ENCODE results near the gene B4GALT6.
A peak's percentile ranks its signal among the peaks of the same experiment; 100 is the strongest.
"Not testable (repeated sequence)": the region's sequence is repeated elsewhere in the genome, so short reads cannot be mapped to it uniquely, and the experiment has no call there.

B4GALT6 gene, protein sequence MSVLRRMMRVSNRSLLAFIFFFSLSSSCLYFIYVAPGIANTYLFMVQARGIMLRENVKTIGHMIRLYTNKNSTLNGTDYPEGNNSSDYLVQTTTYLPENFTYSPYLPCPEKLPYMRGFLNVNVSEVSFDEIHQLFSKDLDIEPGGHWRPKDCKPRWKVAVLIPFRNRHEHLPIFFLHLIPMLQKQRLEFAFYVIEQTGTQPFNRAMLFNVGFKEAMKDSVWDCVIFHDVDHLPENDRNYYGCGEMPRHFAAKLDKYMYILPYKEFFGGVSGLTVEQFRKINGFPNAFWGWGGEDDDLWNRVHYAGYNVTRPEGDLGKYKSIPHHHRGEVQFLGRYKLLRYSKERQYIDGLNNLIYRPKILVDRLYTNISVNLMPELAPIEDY

GRCh38 chr18:31684279-31685096, at the start of gene B4GALT6:
B4GALT6 (minus strand) TSS chr18:31684581; CDS start chr18:31684426, 155 bp downstream.
- DNase-seq (ENCODE audit: low read depth in 2 of 3, low spot score in 2 of 3), result peak in 1 of 3 experiments; percentile 6

- no peak for DNase-seq (ENCODE audit: low read depth in 2 of 3, low spot score in 2 of 3)
These were observed 47.2 kb upstream of the B4GALT6 start for GRCh38 chr18:31731628-31732027.

GRCh38 chr18:31729196-31729595, 44.8 kb upstream of the B4GALT6 start:
- DNase-seq (ENCODE audit: low read depth in 2 of 3, low spot score in 2 of 3), result not testable (repeated sequence)

- no peak for DNase-seq (ENCODE audit: low read depth in 2 of 3, low spot score in 2 of 3)
These were observed 39.8 kb upstream of the B4GALT6 start for GRCh38 chr18:31723990-31724711.

DNA sequence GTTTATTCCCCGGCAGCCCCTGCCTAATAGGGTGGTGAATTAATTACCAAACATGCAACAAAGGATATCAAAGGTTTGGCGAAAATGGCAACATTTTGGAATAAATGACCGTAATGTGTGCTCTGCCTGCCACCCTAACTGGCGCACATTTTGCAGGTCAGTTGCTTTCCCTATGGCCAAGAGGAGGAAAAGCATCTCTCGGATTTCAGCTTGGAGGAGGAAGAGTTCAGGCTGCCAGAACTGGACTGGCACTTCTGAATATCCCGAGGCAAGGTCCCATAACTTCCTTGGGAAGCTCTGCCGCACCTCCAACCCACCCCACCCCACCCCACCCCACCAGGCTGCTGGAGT, 39.2 kb upstream of the B4GALT6 start:
- no peak for DNase-seq (ENCODE audit: low read depth in 2 of 3, low spot score in 2 of 3)

GRCh38 chr18:31722369-31722957, 38.1 kb upstream of the B4GALT6 start:
- peak; percentile 39 to 64 (median 55) for DNase-seq (ENCODE audit: low read depth in 2 of 3, low spot score in 2 of 3)

GRCh38 chr18:31721601-31722000, 37.2 kb upstream of the B4GALT6 start:
- DNase-seq (ENCODE audit: low read depth in 2 of 3, low spot score in 2 of 3), result no peak

DNA sequence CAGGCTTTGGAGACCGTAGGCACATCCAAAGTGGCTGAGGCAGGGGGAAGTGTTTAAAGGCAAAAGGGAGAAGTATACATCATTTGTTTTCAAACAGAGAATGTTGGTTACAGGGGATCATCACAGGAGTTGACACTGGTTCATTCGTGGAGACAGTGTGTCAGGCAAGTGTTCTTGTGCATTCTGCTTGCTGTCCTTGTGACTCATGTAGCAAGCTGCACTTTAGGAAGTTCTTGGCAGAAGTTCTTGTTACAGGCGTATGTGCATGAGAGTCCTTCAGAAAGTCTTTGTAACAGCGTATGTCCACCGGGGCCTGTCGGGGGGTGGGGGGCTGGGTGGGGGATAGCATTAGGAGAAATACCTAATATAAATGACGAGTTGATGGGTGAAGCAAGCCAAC, 36.5 kb upstream of the B4GALT6 start:
- no peak for DNase-seq (ENCODE audit: low read depth in 2 of 3, low spot score in 2 of 3)

DNA sequence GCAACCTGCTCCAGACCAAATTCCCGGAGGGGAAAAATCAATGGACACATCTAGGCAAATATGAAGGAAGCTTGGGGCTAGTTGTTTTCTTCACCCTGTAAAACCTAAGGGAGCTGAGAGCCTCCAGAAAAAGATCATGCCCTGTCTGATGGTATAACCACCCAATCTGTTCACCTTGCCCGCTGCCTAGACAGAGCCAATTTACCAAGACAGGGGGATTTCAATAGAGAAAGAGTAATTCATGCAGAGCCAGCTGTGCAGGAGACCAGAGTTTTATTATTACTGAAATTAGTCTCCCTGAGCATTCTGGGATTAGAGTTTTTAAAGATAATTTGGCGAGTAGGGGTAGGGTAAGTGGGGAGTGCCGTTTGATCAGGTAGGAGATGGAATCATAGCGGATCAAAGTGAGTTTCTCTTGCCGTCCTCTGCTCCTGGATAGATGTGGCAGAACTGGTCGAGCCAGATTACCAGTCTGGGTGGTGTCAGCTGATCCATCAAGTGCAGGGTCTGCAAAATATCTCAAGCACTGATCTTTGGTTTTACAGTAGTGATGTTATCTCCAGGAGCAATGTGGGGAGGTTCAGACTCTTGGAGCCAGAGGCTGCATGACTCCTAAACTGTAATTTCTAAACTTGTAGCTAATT, 35.1 kb upstream of the B4GALT6 start:
- DNase-seq (ENCODE audit: low read depth in 2 of 3, low spot score in 2 of 3), result no peak

DNA sequence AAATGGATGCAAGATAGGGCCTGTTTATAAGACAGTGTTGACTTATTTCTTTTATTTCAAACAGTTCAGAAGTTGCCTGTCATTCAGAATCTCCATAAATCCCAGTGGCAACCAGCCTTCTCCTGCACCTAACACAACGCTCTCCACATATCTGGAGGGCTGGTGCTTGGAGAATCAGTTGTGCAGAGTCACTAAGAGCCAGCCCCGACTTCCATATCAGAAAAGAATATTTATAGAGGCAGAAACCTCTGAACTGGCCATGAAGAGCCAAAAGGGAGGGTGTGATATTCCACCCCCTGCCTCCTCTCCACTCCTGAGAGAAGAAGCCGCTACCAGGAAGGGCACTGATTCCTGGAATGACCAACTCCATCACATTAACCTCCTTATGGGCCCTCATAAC, 34.0 kb upstream of the B4GALT6 start:
- no peak for DNase-seq (ENCODE audit: low read depth in 2 of 3, low spot score in 2 of 3)

- DNase-seq (ENCODE audit: low read depth in 2 of 3, low spot score in 2 of 3), result no peak
These were observed 32.0 kb upstream of the B4GALT6 start for GRCh38 chr18:31716362-31716761.

DNA sequence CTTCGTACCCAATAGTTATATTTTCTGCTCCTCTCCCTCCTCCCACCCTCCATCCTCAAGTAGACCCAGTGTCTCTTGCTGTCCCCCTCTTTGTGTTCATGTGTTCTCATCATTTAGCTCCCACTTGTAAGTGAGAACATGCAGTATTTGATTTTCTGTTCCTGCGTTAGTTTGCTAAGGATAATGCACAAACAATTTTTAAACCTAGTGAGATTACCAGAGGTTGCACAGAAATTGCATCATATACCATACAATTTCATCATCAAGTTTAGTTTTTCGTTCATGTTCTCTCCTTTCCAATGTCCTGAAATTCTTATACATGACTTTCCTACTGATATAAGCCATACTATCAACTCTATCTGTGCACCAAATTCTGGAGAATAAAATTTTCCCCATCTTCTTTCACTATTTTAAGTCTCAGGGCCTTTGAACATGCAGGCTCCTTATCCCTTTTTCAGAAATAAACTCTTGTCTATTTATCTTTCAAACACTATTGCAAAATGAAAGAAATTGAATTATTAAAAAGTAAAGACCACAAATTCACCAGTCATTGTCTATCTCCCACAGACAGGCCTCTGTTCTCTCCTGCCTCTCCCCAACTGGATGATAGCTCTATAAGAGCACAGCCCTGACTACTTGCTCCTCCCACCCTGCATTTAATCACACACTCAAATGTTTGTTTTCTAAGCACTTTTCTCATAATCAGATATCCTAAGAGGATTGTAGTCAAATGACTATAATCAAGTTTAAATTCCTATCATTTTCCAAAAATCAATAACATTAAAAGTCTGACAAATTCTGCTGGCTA, 27.2 kb upstream of the B4GALT6 start:
- DNase-seq (ENCODE audit: low read depth in 2 of 3, low spot score in 2 of 3), result no peak

- no peak for DNase-seq (ENCODE audit: low read depth in 2 of 3, low spot score in 2 of 3)
These were observed 26.4 kb upstream of the B4GALT6 start for GRCh38 chr18:31710826-31711225.

DNA sequence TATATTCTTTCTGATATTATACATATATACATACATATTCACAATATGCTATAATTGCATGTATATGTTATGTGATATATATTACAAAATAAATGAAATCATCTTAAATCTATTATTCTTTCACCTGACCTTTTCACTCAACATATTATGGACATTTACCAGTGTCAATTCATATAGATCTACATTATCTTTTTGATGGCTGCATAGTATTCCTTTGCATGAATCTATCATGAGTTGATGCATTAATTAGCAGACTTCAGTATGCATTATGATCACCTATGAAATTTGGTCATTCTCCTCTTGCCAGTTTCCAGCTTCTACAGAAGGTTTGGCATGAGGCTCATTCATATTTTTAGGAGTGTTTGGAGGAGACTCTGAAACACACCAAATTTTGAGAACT, 23.4 kb upstream of the B4GALT6 start:
- no peak for DNase-seq (ENCODE audit: low read depth in 2 of 3, low spot score in 2 of 3)

DNA sequence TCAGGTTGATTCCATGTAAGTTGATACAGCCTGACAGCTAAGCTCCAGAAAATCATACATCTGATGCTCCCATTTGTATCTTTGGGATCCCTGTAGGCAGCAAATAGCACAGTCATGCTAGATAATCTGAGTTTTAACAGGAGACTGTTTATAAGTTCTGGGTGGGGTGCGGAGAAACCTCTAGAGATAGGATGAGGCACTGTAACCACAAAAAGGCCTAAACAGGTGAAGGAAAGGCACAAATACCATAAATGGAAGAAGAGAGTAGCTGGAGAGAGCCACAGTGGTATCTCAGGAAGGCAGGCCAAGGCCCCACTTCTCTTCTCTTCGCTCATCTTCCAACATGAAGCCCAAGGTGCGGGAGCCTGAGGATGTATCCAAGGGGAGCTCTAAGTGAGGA, 18.1 kb upstream of the B4GALT6 start:
- no peak for DNase-seq (ENCODE audit: low read depth in 2 of 3, low spot score in 2 of 3)

GRCh38 chr18:31701744-31702143, 17.4 kb upstream of the B4GALT6 start:
- DNase-seq (ENCODE audit: low read depth in 2 of 3, low spot score in 2 of 3), result no peak

GRCh38 chr18:31700990-31701389, 16.6 kb upstream of the B4GALT6 start:
- DNase-seq (ENCODE audit: low read depth in 2 of 3, low spot score in 2 of 3), result no peak

GRCh38 chr18:31697351-31698298, 13.2 kb upstream of the B4GALT6 start:
- no peak for DNase-seq (ENCODE audit: low read depth in 2 of 3, low spot score in 2 of 3)

GRCh38 chr18:31695989-31696388, 11.6 kb upstream of the B4GALT6 start:
- DNase-seq (ENCODE audit: low read depth in 2 of 3, low spot score in 2 of 3), result no peak
